ENCODE data around the gene FOXA2. TPM values are rescaled to one million over a fixed set of nuclear protein-coding genes. Genes with fewer than 3 reads are reported as not detected.

FOXA2 gene
- polyA plus RNA-seq, 3 donors: not detected

DNA sequence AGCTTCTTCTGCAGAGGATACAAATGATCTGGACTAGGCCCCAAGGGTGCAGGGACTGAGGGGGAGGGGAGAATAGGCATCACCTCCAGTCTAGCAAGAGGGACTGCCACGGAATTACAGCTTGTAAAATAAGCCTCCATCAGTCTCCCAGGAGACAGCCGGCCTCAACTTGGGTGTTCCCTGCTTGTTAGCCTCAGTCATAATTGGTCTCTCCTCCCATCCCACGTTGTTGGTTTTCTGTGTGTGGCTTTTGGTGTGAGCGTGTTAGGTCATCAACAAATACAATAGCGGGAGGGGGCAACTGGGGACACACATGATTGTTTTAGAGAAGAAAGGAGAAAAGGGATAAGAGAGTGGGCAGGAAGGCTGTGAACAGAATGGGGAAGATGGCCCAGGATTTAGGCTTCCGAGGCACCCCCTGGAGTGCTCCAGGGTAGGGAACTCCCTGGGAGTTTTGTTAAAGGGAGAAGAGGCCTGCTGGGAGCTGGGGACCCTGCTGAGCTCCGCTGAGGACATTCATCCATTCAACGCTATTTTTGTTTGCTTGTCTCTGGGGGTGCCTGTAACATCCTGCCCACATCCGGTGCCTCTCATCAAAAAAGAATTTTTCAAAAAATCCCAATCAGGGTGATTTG is 9.2 kb downstream of the FOXA2 start:
- WGBS (ENCODE audit: insufficient coverage): 23% methylated on average over 5 of the region's 9 CpGs
- Mint-ChIP-seq H3K27ac (no peak overlapping the region), H3K4me1 (peaks cover 2% of the 10 kb centered on the region), H3K9me3 (peaks cover 0 to 16% (median 8%) of the 10 kb centered on the region in 7 donors), H3K36me3 (peaks cover 0 to 3% of the 10 kb centered on the region in 2 donors), H3K27me3 (ENCODE audit: low read depth in 3 of 3) (peaks cover 94 to 97% (median 95%) of the 10 kb centered on the region in 3 donors), H3K4me3 (peak overlapping the region in 1 of 2 donors; percentile 85)
- no peak overlapping the region for H3K9ac ChIP-seq (ENCODE audit: insufficient read depth, low read length, poor library complexity, severe bottlenecking)
- H3K9me3 ChIP-seq (replicated peaks in 1 of 2; ENCODE audit: control insufficient read depth in 1 of 2, insufficient read depth in 1 of 2, low read length in 2 of 2): peaks cover 5 to 49% of the 10 kb centered on the region in 2 donors
- no peaks in the 10 kb centered on the region for H3K4me1 ChIP-seq (ENCODE audit: control insufficient read depth in 1 of 2, insufficient read depth in 2 of 2, low read length in 2 of 2)
- no peaks in the 10 kb centered on the region for H3K79me2 ChIP-seq (ENCODE audit: insufficient read depth, low read length)
- H3K36me3 ChIP-seq (replicated peaks in 1 of 2; ENCODE audit: control insufficient read depth in 1 of 2, insufficient read depth in 2 of 2, low read length in 2 of 2): no peaks in the 10 kb centered on the region
- TF ChIP-seq, protein P1, sequence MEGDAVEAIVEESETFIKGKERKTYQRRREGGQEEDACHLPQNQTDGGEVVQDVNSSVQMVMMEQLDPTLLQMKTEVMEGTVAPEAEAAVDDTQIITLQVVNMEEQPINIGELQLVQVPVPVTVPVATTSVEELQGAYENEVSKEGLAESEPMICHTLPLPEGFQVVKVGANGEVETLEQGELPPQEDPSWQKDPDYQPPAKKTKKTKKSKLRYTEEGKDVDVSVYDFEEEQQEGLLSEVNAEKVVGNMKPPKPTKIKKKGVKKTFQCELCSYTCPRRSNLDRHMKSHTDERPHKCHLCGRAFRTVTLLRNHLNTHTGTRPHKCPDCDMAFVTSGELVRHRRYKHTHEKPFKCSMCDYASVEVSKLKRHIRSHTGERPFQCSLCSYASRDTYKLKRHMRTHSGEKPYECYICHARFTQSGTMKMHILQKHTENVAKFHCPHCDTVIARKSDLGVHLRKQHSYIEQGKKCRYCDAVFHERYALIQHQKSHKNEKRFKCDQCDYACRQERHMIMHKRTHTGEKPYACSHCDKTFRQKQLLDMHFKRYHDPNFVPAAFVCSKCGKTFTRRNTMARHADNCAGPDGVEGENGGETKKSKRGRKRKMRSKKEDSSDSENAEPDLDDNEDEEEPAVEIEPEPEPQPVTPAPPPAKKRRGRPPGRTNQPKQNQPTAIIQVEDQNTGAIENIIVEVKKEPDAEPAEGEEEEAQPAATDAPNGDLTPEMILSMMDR (IDR thresholded peaks at IDR 0.05): no peak
- no peak overlapping the region for H2AFZ ChIP-seq (ENCODE audit: insufficient read depth, low read depth, low read length, poor library complexity, severe bottlenecking)
- no peaks in the 10 kb centered on the region for H4K20me1 ChIP-seq (ENCODE audit: insufficient read depth, low read length)
- no peak overlapping the region for H3K4me3 ChIP-seq (replicated peaks in 1 of 3; ENCODE audit: low read depth in 2 of 3, low read length in 3 of 3)
- intact Hi-C loops (cut with micrococcal nuclease): no loop called here
- no peak for DNase-seq
- H3K4me2 ChIP-seq (replicated peaks; ENCODE audit: extremely low read depth, low read length, poor library complexity, severe bottlenecking): no peak overlapping the region
- H3K27me3 ChIP-seq (ENCODE audit: control insufficient read depth in 2 of 2, insufficient read depth in 2 of 2, low read length in 2 of 2): peaks cover 89 to 99% of the 10 kb centered on the region in 2 donors
- H3K27ac ChIP-seq (ENCODE audit: low read depth in 1 of 2, low read length in 2 of 2): no peak overlapping the region

DNA sequence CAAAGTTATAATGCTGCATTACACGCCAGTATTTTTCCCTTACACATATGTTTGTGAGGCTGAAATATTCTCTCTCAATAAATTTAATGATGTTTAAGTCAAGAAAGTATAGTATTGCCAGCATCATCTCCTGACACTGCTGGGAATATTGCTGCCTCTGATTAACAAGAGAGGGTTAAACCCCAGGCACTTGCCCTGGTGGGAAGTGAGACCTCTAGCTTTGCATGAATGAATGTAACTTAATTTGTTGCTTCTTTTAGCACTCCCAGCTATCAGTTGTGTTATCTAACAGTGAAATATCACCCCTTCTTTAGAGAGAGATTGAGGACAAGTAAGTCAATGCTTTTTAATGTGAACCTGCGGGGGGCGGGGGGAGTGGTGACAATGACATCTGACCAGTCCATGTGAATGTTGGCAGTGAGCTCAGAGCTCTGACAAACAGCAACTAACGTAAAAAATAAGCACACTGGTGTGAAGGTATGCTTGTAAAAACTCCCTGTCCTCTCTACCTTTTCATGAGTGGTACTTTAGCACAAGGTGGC is 9.8 kb downstream of the FOXA2 start:
- Histone ChIP-seq H3K9me3 (replicated peaks in 1 of 2; ENCODE audit: control insufficient read depth in 1 of 2, insufficient read depth in 1 of 2, low read length in 2 of 2) (peaks cover 5 to 43% of the 10 kb centered on the region in 2 donors), H2AFZ (ENCODE audit: insufficient read depth, low read depth, low read length, poor library complexity, severe bottlenecking) (no peak overlapping the region), H3K79me2 (ENCODE audit: insufficient read depth, low read length) (no peaks in the 10 kb centered on the region), H3K4me1 (ENCODE audit: control insufficient read depth in 1 of 2, insufficient read depth in 2 of 2, low read length in 2 of 2) (no peaks in the 10 kb centered on the region), H3K36me3 (replicated peaks in 1 of 2; ENCODE audit: control insufficient read depth in 1 of 2, insufficient read depth in 2 of 2, low read length in 2 of 2) (no peaks in the 10 kb centered on the region), H3K27ac (ENCODE audit: low read depth in 1 of 2, low read length in 2 of 2) (no peak overlapping the region), H3K9ac (ENCODE audit: insufficient read depth, low read length, poor library complexity, severe bottlenecking) (no peak overlapping the region), H3K27me3 (ENCODE audit: control insufficient read depth in 2 of 2, insufficient read depth in 2 of 2, low read length in 2 of 2) (peaks cover 88 to 99% of the 10 kb centered on the region in 2 donors), H4K20me1 (ENCODE audit: insufficient read depth, low read length) (no peaks in the 10 kb centered on the region), H3K4me2 (replicated peaks; ENCODE audit: extremely low read depth, low read length, poor library complexity, severe bottlenecking) (no peak overlapping the region), H3K4me3 (replicated peaks in 1 of 3; ENCODE audit: low read depth in 2 of 3, low read length in 3 of 3) (no peak overlapping the region)
- Mint-ChIP-seq H3K27me3 (ENCODE audit: low read depth in 3 of 3) (peaks cover 94 to 97% (median 95%) of the 10 kb centered on the region in 3 donors), H3K4me1 (peaks cover 2% of the 10 kb centered on the region), H3K27ac (no peak overlapping the region), H3K36me3 (peaks cover 0 to 3% of the 10 kb centered on the region in 2 donors), H3K9me3 (peaks cover 0 to 16% (median 8%) of the 10 kb centered on the region in 7 donors), H3K4me3 (peak overlapping the region in 1 of 2 donors; percentile 85)
- no peak for DNase-seq
- intact Hi-C loops (cut with micrococcal nuclease): no loop called here
- WGBS (ENCODE audit: insufficient coverage): no CpG with 5 or more reads among the region's 4 CpGs
- TF ChIP-seq, protein P1 (IDR thresholded peaks at IDR 0.05): no peak

Data from CD14-positive monocyte (primary cell).